ENCODE data around the gene LYL1. TPM values are rescaled to one million over a fixed set of nuclear protein-coding genes. Genes with fewer than 3 reads are reported as not detected.

The LYL1 gene
- total and polyA plus RNA-seq, 5 donors from 2014 or later, result 6.5 to 14.2 (median 8.0) TPM

GRCh38 chr19:13090511-13091231 lies 12.0 kb downstream of the LYL1 start:
- H3K4me3 Mint-ChIP-seq, result no peak overlapping the region
- peaks cover 9% of the 10 kb centered on the region for H3K27me3 Mint-ChIP-seq
- H3K27ac Mint-ChIP-seq, result no peak overlapping the region
- Histone ChIP-seq H3K4me3 (ENCODE audit: low read depth, low read length) (no peak overlapping the region), H3K27ac (ENCODE audit: insufficient read depth, low read length, poor library complexity, severe bottlenecking) (no peak overlapping the region), H3K36me3 (ENCODE audit: control insufficient read depth, insufficient read depth, low read length) (no peaks in the 10 kb centered on the region), H3K4me1 (ENCODE audit: control insufficient read depth, insufficient read depth, low read length, poor library complexity, severe bottlenecking) (peaks cover 19% of the 10 kb centered on the region), H3K27me3 (ENCODE audit: control insufficient read depth, insufficient read depth, low read length) (no peaks in the 10 kb centered on the region), H3K9me3 (ENCODE audit: control insufficient read depth in 2 of 2, low read length in 2 of 2) (no peaks in the 10 kb centered on the region)
- H3K36me3 Mint-ChIP-seq, result no peaks in the 10 kb centered on the region
- no peak for ATAC-seq (ENCODE audit: low read depth in 2 of 2)
- peaks cover 0 to 2% (median 0%) of the 10 kb centered on the region in 7 donors for H3K9me3 Mint-ChIP-seq
- DNase-seq, result no peak
- H3K4me1 Mint-ChIP-seq, result peaks cover 0 to 13% (median 8%) of the 10 kb centered on the region in 4 donors

GRCh38 chr19:13089857-13090507 lies 12.7 kb downstream of the LYL1 start:
- Histone ChIP-seq H3K36me3 (ENCODE audit: control insufficient read depth, insufficient read depth, low read length) (no peaks in the 10 kb centered on the region), H3K9me3 (ENCODE audit: control insufficient read depth in 2 of 2, low read length in 2 of 2) (no peaks in the 10 kb centered on the region), H3K4me1 (ENCODE audit: control insufficient read depth, insufficient read depth, low read length, poor library complexity, severe bottlenecking) (peaks cover 12% of the 10 kb centered on the region), H3K27ac (ENCODE audit: insufficient read depth, low read length, poor library complexity, severe bottlenecking) (no peak overlapping the region), H3K27me3 (ENCODE audit: control insufficient read depth, insufficient read depth, low read length) (no peaks in the 10 kb centered on the region), H3K4me3 (ENCODE audit: low read depth, low read length) (no peak overlapping the region)
- Mint-ChIP-seq H3K27me3 (peaks cover 16% of the 10 kb centered on the region), H3K4me1 (peaks cover 0 to 12% (median 8%) of the 10 kb centered on the region in 4 donors), H3K27ac (no peak overlapping the region), H3K9me3 (peaks cover 0 to 2% (median 0%) of the 10 kb centered on the region in 7 donors), H3K36me3 (no peaks in the 10 kb centered on the region), H3K4me3 (no peak overlapping the region)
- DNase-seq (no peak), ATAC-seq (ENCODE audit: low read depth in 2 of 2) (no peak)

GRCh38 chr19:13089139-13089856 lies 13.4 kb downstream of the LYL1 start:
- Mint-ChIP-seq H3K4me3 (no peak overlapping the region), H3K27ac (peak overlapping the region in 1 of 3 donors; percentile 78), H3K4me1 (peaks cover 0 to 6% (median 5%) of the 10 kb centered on the region in 4 donors), H3K36me3 (no peaks in the 10 kb centered on the region), H3K9me3 (peaks cover 0 to 2% (median 0%) of the 10 kb centered on the region in 7 donors), H3K27me3 (peaks cover 21% of the 10 kb centered on the region)
- Histone ChIP-seq H3K27me3 (ENCODE audit: control insufficient read depth, insufficient read depth, low read length) (no peaks in the 10 kb centered on the region), H3K27ac (ENCODE audit: insufficient read depth, low read length, poor library complexity, severe bottlenecking) (no peak overlapping the region), H3K36me3 (ENCODE audit: control insufficient read depth, insufficient read depth, low read length) (no peaks in the 10 kb centered on the region), H3K9me3 (ENCODE audit: control insufficient read depth in 2 of 2, low read length in 2 of 2) (no peaks in the 10 kb centered on the region), H3K4me3 (ENCODE audit: low read depth, low read length) (no peak overlapping the region), H3K4me1 (ENCODE audit: control insufficient read depth, insufficient read depth, low read length, poor library complexity, severe bottlenecking) (peaks cover 5% of the 10 kb centered on the region)
- DNase-seq (no peak), ATAC-seq (ENCODE audit: low read depth in 2 of 2) (peak in 1 of 2 donors; percentile 23)

GRCh38 chr19:13087795-13088537 lies 14.7 kb downstream of the LYL1 start:
- no peak overlapping the region for H3K27ac Mint-ChIP-seq

DNA sequence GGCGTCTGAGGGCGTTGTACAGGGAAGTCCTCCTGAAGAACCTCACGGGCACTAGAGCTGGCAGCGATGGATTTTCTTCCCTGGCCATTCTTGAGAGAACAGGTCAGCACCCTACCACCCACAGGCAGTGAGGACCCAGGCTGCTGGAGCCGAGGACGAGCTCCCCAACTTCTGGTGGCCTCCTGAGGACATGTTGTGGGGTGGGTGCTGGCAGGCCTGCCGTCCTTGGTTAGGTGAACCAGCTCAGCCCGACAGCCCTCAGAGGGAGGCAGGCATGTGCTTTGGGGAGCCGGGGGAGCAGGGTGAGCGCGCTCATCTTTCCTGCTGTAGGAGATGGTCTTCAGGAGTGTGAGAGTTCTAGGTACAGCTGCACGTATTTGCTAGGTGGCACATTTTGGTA lies 15.4 kb downstream of the LYL1 start:
- H3K27me3 ChIP-seq (ENCODE audit: control insufficient read depth, insufficient read depth, low read length), result no peaks in the 10 kb centered on the region
- peaks cover 0 to 2% (median 0%) of the 10 kb centered on the region in 7 donors for H3K9me3 Mint-ChIP-seq
- no peak overlapping the region for H3K27ac Mint-ChIP-seq
- ATAC-seq (ENCODE audit: low read depth in 2 of 2) (no peak), DNase-seq (no peak)
- no peaks in the 10 kb centered on the region for H3K36me3 ChIP-seq (ENCODE audit: control insufficient read depth, insufficient read depth, low read length)
- no peaks in the 10 kb centered on the region for H3K4me1 Mint-ChIP-seq
- H3K27ac ChIP-seq (ENCODE audit: insufficient read depth, low read length, poor library complexity, severe bottlenecking), result no peak overlapping the region
- no peak overlapping the region for H3K4me3 Mint-ChIP-seq
- no peaks in the 10 kb centered on the region for H3K9me3 ChIP-seq (ENCODE audit: control insufficient read depth in 2 of 2, low read length in 2 of 2)
- no peaks in the 10 kb centered on the region for H3K4me1 ChIP-seq (ENCODE audit: control insufficient read depth, insufficient read depth, low read length, poor library complexity, severe bottlenecking)
- peaks cover 20% of the 10 kb centered on the region for H3K27me3 Mint-ChIP-seq
- H3K36me3 Mint-ChIP-seq, result no peaks in the 10 kb centered on the region
- H3K4me3 ChIP-seq (ENCODE audit: low read depth, low read length), result no peak overlapping the region

More at GRCh38 chr19:13087795-13088537, 14.7 kb downstream of the LYL1 start:
- no peak overlapping the region for H3K4me3 ChIP-seq (ENCODE audit: low read depth, low read length)
- Mint-ChIP-seq H3K36me3 (no peaks in the 10 kb centered on the region), H3K4me1 (no peaks in the 10 kb centered on the region), H3K27me3 (peaks cover 20% of the 10 kb centered on the region), H3K9me3 (peaks cover 0 to 2% (median 0%) of the 10 kb centered on the region in 7 donors), H3K4me3 (no peak overlapping the region)
- H3K9me3 ChIP-seq (ENCODE audit: control insufficient read depth in 2 of 2, low read length in 2 of 2), result no peaks in the 10 kb centered on the region
- no peaks in the 10 kb centered on the region for H3K4me1 ChIP-seq (ENCODE audit: control insufficient read depth, insufficient read depth, low read length, poor library complexity, severe bottlenecking)
- H3K27ac ChIP-seq (ENCODE audit: insufficient read depth, low read length, poor library complexity, severe bottlenecking), result no peak overlapping the region
- DNase-seq, result no peak
- H3K36me3 ChIP-seq (ENCODE audit: control insufficient read depth, insufficient read depth, low read length), result no peaks in the 10 kb centered on the region
- no peak for ATAC-seq (ENCODE audit: low read depth in 2 of 2)
- H3K27me3 ChIP-seq (ENCODE audit: control insufficient read depth, insufficient read depth, low read length), result no peaks in the 10 kb centered on the region

GRCh38 chr19:13086341-13086740 lies 16.3 kb downstream of the LYL1 start:
- ATAC-seq (ENCODE audit: low read depth in 2 of 2) (no peak), DNase-seq (no peak)
- H3K4me3 Mint-ChIP-seq, result no peak overlapping the region
- H3K4me3 ChIP-seq (ENCODE audit: low read depth, low read length), result no peak overlapping the region
- peaks cover 25% of the 10 kb centered on the region for H3K27me3 Mint-ChIP-seq
- no peaks in the 10 kb centered on the region for H3K36me3 Mint-ChIP-seq
- H3K9me3 ChIP-seq (ENCODE audit: control insufficient read depth in 2 of 2, low read length in 2 of 2), result no peaks in the 10 kb centered on the region
- no peaks in the 10 kb centered on the region for H3K27me3 ChIP-seq (ENCODE audit: control insufficient read depth, insufficient read depth, low read length)
- no peak overlapping the region for H3K27ac Mint-ChIP-seq
- H3K4me1 Mint-ChIP-seq, result no peaks in the 10 kb centered on the region
- H3K36me3 ChIP-seq (ENCODE audit: control insufficient read depth, insufficient read depth, low read length), result no peaks in the 10 kb centered on the region
- H3K27ac ChIP-seq (ENCODE audit: insufficient read depth, low read length, poor library complexity, severe bottlenecking), result no peak overlapping the region
- H3K9me3 Mint-ChIP-seq, result no peaks in the 10 kb centered on the region
- no peaks in the 10 kb centered on the region for H3K4me1 ChIP-seq (ENCODE audit: control insufficient read depth, insufficient read depth, low read length, poor library complexity, severe bottlenecking)

DNA sequence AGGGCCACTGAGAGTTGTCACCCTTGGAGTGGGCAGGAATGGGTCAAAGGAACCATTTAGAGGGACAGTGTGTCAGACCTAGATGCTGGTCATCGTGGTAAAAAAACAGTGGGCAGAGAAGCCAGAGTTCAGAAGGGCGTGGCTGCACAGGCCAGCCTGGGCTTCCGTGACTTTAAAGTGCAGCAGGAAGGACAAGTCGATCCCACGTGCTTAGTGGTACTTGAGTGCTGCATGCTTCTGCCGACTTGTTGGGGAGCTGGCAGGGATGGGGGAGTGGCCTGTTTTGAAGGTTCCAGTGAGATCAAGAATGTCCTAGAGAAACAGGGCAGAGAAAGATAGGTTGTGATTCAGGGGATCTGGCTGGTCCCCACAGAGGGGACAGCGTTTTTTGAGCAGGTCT lies 17.0 kb downstream of the LYL1 start:
- ATAC-seq (ENCODE audit: low read depth in 2 of 2) (no peak), DNase-seq (no peak)
- H3K27me3 Mint-ChIP-seq, result peaks cover 25% of the 10 kb centered on the region
- Histone ChIP-seq H3K27me3 (ENCODE audit: control insufficient read depth, insufficient read depth, low read length) (no peaks in the 10 kb centered on the region), H3K4me3 (ENCODE audit: low read depth, low read length) (no peak overlapping the region), H3K4me1 (ENCODE audit: control insufficient read depth, insufficient read depth, low read length, poor library complexity, severe bottlenecking) (no peaks in the 10 kb centered on the region), H3K27ac (ENCODE audit: insufficient read depth, low read length, poor library complexity, severe bottlenecking) (no peak overlapping the region), H3K9me3 (ENCODE audit: control insufficient read depth in 2 of 2, low read length in 2 of 2) (no peaks in the 10 kb centered on the region), H3K36me3 (ENCODE audit: control insufficient read depth, insufficient read depth, low read length) (no peaks in the 10 kb centered on the region)
- no peak overlapping the region for H3K27ac Mint-ChIP-seq
- H3K9me3 Mint-ChIP-seq, result no peaks in the 10 kb centered on the region
- H3K4me3 Mint-ChIP-seq, result no peak overlapping the region
- no peaks in the 10 kb centered on the region for H3K36me3 Mint-ChIP-seq
- no peaks in the 10 kb centered on the region for H3K4me1 Mint-ChIP-seq
